ENCODE results near the gene PHYKPL.

Gene PHYKPL

DNA sequence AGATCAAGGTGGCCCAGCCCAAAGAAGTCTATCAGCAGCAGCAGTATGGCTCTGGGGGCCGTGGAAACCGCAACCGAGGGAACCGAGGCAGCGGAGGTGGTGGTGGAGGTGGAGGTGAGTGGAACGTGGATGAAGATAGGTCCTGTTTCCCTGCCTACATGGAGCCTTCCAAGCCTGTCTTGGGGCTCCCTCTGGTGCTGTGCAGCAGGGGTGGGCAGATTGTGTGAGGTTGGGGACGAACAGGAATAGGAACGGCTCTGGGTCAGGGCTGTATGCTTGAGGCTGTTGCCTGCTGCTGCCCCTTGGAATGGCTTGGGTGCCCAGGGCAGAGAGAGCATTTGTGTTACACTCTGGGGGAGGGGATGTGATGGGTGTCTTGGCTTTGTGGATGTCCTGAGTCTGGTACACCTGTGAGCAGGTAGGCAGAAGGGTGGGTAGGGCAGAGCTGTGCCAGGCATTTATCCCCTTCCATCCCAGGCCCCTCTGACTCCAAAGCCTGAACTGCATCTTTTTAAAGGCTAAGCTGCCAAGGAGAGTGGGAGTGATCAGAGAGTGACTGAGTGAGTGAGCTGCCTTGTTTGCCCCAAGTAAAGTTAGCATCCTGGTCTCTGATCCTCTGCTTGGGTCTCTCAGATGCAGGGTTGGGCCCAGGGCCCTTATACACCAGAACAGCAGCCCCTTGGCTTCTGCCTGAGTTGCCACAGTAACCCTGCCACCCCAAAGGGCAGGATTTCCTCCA is 23.1 kb downstream of the PHYKPL start:
- Histone ChIP-seq H3K27ac (ENCODE audit: low read depth, low read length) (no peak overlapping the region), H3K27me3 (ENCODE audit: low read length) (no peaks in the 10 kb centered on the region), H3K4me2 (ENCODE audit: low read depth, low read length, poor library complexity, severe bottlenecking) (no peak overlapping the region), H3K9ac (ENCODE audit: low read length) (no peak overlapping the region), H3F3A (ENCODE audit: insufficient read depth) (peaks cover 86% of the 10 kb centered on the region), H4K20me1 (ENCODE audit: low read depth, low read length) (peaks cover 40% of the 10 kb centered on the region), H3K79me2 (ENCODE audit: insufficient read depth, low read length) (peaks cover 40% of the 10 kb centered on the region), H2AFZ (ENCODE audit: low read depth, low read length, severe bottlenecking) (no peak overlapping the region), H3K9me3 (ENCODE audit: insufficient read depth, low read length) (no peaks in the 10 kb centered on the region), H3K36me3 (ENCODE audit: low read length) (peaks cover 50% of the 10 kb centered on the region), H3K9me2 (replicated peaks; ENCODE audit: insufficient read depth, low read length) (no peaks in the 10 kb centered on the region), H3K4me3 (ENCODE audit: insufficient read depth, low read length, poor library complexity, severe bottlenecking) (no peak overlapping the region)
- no peak for TF ChIP-seq CTCF (IDR thresholded peaks at IDR 0.05; ENCODE audit: insufficient read depth, low read length, poor library complexity, severe bottlenecking)
- TF ChIP-seq EZH2phosphoT487 (conservative IDR thresholded peaks at IDR 0.05; ENCODE audit: low read length) = no peak

GRCh38 chr5:178208540-178209227 is 23.9 kb downstream of the PHYKPL start:
- H3K79me2 ChIP-seq (ENCODE audit: insufficient read depth, low read length) = peaks cover 46% of the 10 kb centered on the region
- peaks cover 84% of the 10 kb centered on the region for H3F3A ChIP-seq (ENCODE audit: insufficient read depth)
- H3K9me3 ChIP-seq (ENCODE audit: insufficient read depth, low read length) = no peaks in the 10 kb centered on the region
- H3K9ac ChIP-seq (ENCODE audit: low read length) = no peak overlapping the region
- no peak overlapping the region for H3K27ac ChIP-seq (ENCODE audit: low read depth, low read length)
- H2AFZ ChIP-seq (ENCODE audit: low read depth, low read length, severe bottlenecking) = no peak overlapping the region
- peaks cover 50% of the 10 kb centered on the region for H3K36me3 ChIP-seq (ENCODE audit: low read length)
- no peak overlapping the region for H3K4me3 ChIP-seq (ENCODE audit: insufficient read depth, low read length, poor library complexity, severe bottlenecking)
- TF ChIP-seq EZH2phosphoT487 (conservative IDR thresholded peaks at IDR 0.05; ENCODE audit: low read length) (no peak), CTCF (IDR thresholded peaks at IDR 0.05; ENCODE audit: insufficient read depth, low read length, poor library complexity, severe bottlenecking) (no peak)
- no peaks in the 10 kb centered on the region for H3K9me2 ChIP-seq (replicated peaks; ENCODE audit: insufficient read depth, low read length)
- H3K4me2 ChIP-seq (ENCODE audit: low read depth, low read length, poor library complexity, severe bottlenecking) = no peak overlapping the region
- H3K27me3 ChIP-seq (ENCODE audit: low read length) = no peaks in the 10 kb centered on the region
- peaks cover 40% of the 10 kb centered on the region for H4K20me1 ChIP-seq (ENCODE audit: low read depth, low read length)

- Histone ChIP-seq H3F3A (ENCODE audit: insufficient read depth) (peaks cover 76% of the 10 kb centered on the region), H3K4me3 (ENCODE audit: insufficient read depth, low read length, poor library complexity, severe bottlenecking) (no peak overlapping the region), H3K36me3 (ENCODE audit: low read length) (peaks cover 50% of the 10 kb centered on the region), H4K20me1 (ENCODE audit: low read depth, low read length) (peaks cover 40% of the 10 kb centered on the region), H2AFZ (ENCODE audit: low read depth, low read length, severe bottlenecking) (no peak overlapping the region), H3K9ac (ENCODE audit: low read length) (no peak overlapping the region), H3K4me2 (ENCODE audit: low read depth, low read length, poor library complexity, severe bottlenecking) (no peak overlapping the region), H3K27ac (ENCODE audit: low read depth, low read length) (no peak overlapping the region), H3K9me2 (replicated peaks; ENCODE audit: insufficient read depth, low read length) (no peaks in the 10 kb centered on the region), H3K27me3 (ENCODE audit: low read length) (no peaks in the 10 kb centered on the region), H3K9me3 (ENCODE audit: insufficient read depth, low read length) (no peaks in the 10 kb centered on the region), H3K79me2 (ENCODE audit: insufficient read depth, low read length) (peaks cover 48% of the 10 kb centered on the region)
- TF ChIP-seq EZH2phosphoT487 (conservative IDR thresholded peaks at IDR 0.05; ENCODE audit: low read length) (no peak), CTCF (IDR thresholded peaks at IDR 0.05; ENCODE audit: insufficient read depth, low read length, poor library complexity, severe bottlenecking) (no peak)
Measured at GRCh38 chr5:178207917-178208280, 24.7 kb downstream of the PHYKPL start.
